Measurements from ENCODE around the gene BANP. TPM values are rescaled to one million over a fixed set of nuclear protein-coding genes. Genes with fewer than 3 reads are reported as not detected.
"Not testable (repeated sequence)": the region's sequence is repeated elsewhere in the genome, so short reads cannot be mapped to it uniquely, and the experiment has no call there.

The BANP gene
- total RNA-seq, 3 donors from 2014 or later: 21.9 to 45.4 (median 32.4) TPM

DNA sequence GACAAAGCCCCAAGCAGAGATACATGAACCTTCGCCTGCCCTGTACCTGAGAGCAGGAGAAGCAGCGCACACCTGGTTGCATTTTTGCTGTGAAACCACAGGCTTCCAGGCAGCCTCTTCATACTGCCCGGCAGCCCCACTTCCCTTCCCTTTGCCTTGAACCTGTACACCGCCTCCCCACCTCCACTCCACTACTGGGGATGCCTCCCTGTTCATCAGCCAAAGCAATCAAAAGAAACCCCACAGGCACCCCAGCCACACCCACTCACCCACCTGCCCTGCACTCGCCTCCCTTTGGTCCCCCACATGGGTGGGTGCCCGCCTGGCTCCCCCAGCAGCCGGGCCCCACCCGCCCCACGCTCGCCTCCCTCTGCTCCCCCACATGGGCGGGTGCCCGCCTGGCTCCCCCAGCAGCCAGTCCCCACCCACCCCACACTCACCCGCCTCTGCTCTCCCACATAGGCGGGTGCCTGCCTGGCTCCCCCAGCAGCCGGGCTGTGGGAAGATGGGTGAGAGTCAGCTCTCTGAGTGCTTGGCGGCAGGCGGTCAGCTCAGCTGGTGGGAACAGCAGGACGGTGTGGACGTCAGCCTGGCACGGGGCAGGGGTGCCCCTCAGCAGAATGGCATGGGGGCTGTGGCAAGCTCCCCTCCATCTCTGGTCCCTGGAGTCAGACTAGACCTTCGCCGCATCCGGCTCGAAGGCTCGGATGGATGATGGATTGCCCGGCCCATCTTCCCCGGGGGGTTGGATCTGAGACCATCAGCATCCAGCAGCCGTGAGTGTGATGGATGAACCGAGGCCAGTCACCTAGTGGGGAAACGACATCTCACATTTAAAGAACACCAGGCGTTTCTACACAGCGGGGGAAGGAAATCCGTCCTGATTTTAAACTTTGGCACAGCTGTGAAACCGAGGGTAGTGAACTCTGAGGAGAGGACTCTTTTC lies 135.6 kb downstream of the BANP start:
- Histone ChIP-seq H3K27ac (no peak overlapping the region), H3K36me3 (no peaks in the 10 kb centered on the region), H3K4me3 (peak overlapping the region in 1 of 3 donors; percentile 14), H3K27me3 (no peaks in the 10 kb centered on the region), H3K4me1 (peaks cover 0 to 4% of the 10 kb centered on the region in 2 donors), H3K9me3 (no peaks in the 10 kb centered on the region)
- no peak for DNase-seq (ENCODE audit: low spot score in 2 of 2)
- TF ChIP-seq POLR2AphosphoS5 (IDR thresholded peaks at IDR 0.05) (no peak), POLR2A (IDR thresholded peaks at IDR 0.05) (no peak)
- TF ChIP-seq, protein P1, sequence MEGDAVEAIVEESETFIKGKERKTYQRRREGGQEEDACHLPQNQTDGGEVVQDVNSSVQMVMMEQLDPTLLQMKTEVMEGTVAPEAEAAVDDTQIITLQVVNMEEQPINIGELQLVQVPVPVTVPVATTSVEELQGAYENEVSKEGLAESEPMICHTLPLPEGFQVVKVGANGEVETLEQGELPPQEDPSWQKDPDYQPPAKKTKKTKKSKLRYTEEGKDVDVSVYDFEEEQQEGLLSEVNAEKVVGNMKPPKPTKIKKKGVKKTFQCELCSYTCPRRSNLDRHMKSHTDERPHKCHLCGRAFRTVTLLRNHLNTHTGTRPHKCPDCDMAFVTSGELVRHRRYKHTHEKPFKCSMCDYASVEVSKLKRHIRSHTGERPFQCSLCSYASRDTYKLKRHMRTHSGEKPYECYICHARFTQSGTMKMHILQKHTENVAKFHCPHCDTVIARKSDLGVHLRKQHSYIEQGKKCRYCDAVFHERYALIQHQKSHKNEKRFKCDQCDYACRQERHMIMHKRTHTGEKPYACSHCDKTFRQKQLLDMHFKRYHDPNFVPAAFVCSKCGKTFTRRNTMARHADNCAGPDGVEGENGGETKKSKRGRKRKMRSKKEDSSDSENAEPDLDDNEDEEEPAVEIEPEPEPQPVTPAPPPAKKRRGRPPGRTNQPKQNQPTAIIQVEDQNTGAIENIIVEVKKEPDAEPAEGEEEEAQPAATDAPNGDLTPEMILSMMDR (IDR thresholded peaks at IDR 0.05): no peak
- intact Hi-C loops (cut with DNase I; ENCODE audit: low total_unique reads): no loop called here

DNA sequence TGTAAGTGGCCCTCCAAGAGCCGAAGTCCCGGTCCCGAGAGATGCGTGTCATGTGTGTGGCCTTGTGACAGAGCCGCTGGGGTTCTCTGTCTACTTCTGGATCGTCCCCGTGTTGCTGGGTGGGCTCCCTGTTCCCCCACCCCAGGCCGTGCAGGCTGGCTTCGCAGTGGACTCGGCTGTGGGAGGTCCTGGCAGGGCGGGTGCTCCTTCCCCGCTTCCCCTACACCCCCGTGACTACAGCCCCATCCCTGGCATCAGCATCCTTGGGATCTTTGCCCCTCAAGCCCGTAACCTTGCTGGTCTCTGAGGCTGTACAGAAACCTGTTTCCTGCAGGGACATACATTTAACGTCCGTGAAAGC lies 136.3 kb downstream of the BANP start:
- intact Hi-C loops (cut with DNase I; ENCODE audit: low total_unique reads): no loop called here
- H3K27ac ChIP-seq: peak overlapping the region in 1 of 2 donors; percentile 48
- peaks cover 0 to 4% of the 10 kb centered on the region in 2 donors for H3K4me1 ChIP-seq
- TF ChIP-seq POLR2AphosphoS5 (IDR thresholded peaks at IDR 0.05): no peak
- TF ChIP-seq, protein P1 (IDR thresholded peaks at IDR 0.05): no peak
- TF ChIP-seq POLR2A (IDR thresholded peaks at IDR 0.05): no peak
- no peaks in the 10 kb centered on the region for H3K9me3 ChIP-seq
- H3K4me3 ChIP-seq: peak overlapping the region in 1 of 3 donors; percentile 14
- no peaks in the 10 kb centered on the region for H3K36me3 ChIP-seq
- no peak for DNase-seq (ENCODE audit: low spot score in 2 of 2)
- H3K27me3 ChIP-seq: no peaks in the 10 kb centered on the region

- no peak for DNase-seq (ENCODE audit: low spot score in 2 of 2)
Observed at GRCh38 chr16:88088161-88088581, 136.9 kb downstream of the BANP start.

DNA sequence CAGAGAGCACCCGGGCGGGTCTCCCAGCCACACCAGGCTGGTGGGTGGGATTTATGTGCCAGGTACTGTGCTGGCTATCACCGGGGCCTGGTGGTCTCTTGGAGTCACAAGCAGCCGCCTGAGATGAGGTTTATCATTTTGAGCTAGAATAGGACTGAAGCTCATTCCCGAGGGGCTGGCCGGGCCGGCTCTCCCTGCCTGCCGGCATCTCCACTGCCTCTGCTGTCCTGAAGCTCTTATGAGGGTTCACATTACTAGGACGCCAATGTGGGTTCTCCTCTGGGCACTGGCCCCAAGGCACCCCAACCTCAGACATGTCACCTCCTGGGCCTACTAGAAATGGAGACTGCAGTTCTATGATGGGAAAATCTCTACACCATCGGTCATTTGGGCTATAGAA lies 137.4 kb downstream of the BANP start:
- H3K27me3 ChIP-seq; intact Hi-C loops (cut with DNase I; ENCODE audit: low total_unique reads); H3K36me3 ChIP-seq; DNase-seq (ENCODE audit: low spot score in 2 of 2); H3K9me3 ChIP-seq; H3K4me1 ChIP-seq: not testable (repeated sequence)
- Histone ChIP-seq H3K4me3 (peak overlapping the region in 1 of 3 donors; percentile 18), H3K27ac (peak overlapping the region in 1 of 2 donors; percentile 48)

More at GRCh38 chr16:88088161-88088581, 136.9 kb downstream of the BANP start:
- H3K4me3 ChIP-seq: peak overlapping the region in 1 of 3 donors; percentile 18
- intact Hi-C loops (cut with DNase I; ENCODE audit: low total_unique reads): no loop called here
- H3K36me3 ChIP-seq: no peaks in the 10 kb centered on the region
- peak overlapping the region in 1 of 2 donors; percentile 48 for H3K27ac ChIP-seq
- no peaks in the 10 kb centered on the region for H3K27me3 ChIP-seq
- H3K4me1 ChIP-seq: peaks cover 0 to 4% of the 10 kb centered on the region in 2 donors
- no peak for TF ChIP-seq POLR2A (IDR thresholded peaks at IDR 0.05)
- TF ChIP-seq, protein P1 (IDR thresholded peaks at IDR 0.05): no peak
- no peak for TF ChIP-seq POLR2AphosphoS5 (IDR thresholded peaks at IDR 0.05)
- H3K9me3 ChIP-seq: no peaks in the 10 kb centered on the region

- H3K36me3 ChIP-seq; H3K27me3 ChIP-seq; intact Hi-C loops (cut with DNase I; ENCODE audit: low total_unique reads); H3K4me3 ChIP-seq; H3K4me1 ChIP-seq; H3K27ac ChIP-seq; H3K9me3 ChIP-seq: not testable (repeated sequence)
- peak in 1 of 2 donors; percentile 27 for DNase-seq (ENCODE audit: low spot score in 2 of 2)
Observed at GRCh38 chr16:88089071-88089470, 137.8 kb downstream of the BANP start.

DNA sequence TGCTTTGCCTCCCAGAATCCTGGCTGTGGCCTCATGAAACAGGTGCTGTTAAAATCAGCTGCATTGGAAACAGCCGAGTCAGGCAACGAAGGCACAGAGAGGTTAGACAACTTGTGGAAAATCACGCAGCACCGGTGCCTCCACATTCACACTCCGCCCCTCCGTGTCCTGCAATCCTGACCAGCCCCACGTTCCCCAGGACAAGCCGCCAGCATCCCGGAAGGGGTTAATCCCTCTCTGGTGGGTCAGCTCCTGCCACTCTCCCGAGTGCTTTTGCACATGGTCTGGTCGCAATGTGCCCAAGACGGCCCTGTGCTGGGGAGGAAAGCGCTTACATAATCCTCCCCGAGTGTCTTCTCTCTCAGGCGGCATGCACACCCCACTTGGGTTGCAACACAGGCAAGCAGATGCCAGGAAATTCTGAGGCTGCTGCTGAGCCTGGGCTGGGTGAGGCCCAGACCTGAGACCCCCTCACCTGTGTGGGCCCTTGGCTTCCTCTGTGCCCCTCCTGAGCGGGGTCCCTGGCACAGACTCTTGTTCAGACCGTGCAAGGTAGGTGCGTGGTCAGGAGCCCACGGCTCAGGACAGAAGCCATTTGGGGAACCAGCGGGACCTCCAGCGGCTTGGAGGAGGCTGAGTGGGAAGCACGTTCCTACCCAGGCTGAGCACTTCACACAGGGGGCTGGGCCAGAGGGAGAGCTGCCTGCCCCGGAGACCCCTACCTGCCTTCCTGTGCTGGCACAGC lies 138.6 kb downstream of the BANP start:
- peak overlapping the region in 1 of 2 donors; percentile 70 for H3K27ac ChIP-seq
- H3K9me3 ChIP-seq; H3K36me3 ChIP-seq; H3K27me3 ChIP-seq; intact Hi-C loops (cut with DNase I; ENCODE audit: low total_unique reads); H3K4me3 ChIP-seq; H3K4me1 ChIP-seq: not testable (repeated sequence)
- peak in 1 of 2 donors; percentile 55 for DNase-seq (ENCODE audit: low spot score in 2 of 2)

DNA sequence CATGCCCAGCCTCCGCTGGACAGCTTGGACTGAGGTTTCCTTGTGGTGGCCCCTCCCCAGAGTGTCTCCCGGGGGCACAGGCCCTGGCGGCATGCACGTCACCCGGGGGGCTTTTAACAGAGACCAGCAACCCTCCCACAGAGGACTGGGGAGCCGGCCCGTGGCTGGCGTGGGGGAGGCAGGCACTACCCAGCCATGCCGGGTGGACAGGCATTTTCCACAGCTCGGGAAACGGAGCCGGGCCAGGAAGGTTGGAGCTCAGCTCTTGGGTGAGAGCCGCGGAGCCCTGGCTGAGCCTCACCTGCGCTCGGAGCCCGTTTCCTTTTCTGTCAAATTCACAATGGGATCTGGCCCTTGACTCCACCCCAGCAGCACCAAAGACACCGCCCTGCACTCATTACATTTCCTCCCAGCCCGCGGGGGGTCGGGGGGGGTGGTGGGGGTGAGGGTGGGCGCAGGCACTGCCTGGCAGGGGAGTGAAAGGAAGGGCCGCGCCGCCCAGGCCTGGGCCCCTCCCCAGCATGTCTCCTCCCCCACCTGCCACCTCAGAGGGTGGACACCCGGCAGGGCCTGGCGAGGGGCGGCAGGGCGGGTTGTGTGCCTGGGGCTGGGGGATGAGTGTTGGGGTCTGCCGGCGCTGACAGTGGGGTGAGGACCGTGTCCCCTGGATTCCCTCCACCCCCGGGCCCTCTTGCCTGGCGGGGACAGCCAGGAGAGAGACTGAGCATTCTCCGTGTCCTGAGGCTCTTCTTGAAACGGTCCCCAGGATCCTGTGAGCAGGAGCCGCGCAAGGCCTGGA lies 139.3 kb downstream of the BANP start:
- DNase-seq (ENCODE audit: low spot score in 2 of 2); H3K9me3 ChIP-seq; H3K36me3 ChIP-seq; H3K27me3 ChIP-seq; H3K4me3 ChIP-seq; intact Hi-C loops (cut with DNase I; ENCODE audit: low total_unique reads); H3K4me1 ChIP-seq: not testable (repeated sequence)
- peak overlapping the region in 1 of 2 donors; percentile 70 for H3K27ac ChIP-seq

DNA sequence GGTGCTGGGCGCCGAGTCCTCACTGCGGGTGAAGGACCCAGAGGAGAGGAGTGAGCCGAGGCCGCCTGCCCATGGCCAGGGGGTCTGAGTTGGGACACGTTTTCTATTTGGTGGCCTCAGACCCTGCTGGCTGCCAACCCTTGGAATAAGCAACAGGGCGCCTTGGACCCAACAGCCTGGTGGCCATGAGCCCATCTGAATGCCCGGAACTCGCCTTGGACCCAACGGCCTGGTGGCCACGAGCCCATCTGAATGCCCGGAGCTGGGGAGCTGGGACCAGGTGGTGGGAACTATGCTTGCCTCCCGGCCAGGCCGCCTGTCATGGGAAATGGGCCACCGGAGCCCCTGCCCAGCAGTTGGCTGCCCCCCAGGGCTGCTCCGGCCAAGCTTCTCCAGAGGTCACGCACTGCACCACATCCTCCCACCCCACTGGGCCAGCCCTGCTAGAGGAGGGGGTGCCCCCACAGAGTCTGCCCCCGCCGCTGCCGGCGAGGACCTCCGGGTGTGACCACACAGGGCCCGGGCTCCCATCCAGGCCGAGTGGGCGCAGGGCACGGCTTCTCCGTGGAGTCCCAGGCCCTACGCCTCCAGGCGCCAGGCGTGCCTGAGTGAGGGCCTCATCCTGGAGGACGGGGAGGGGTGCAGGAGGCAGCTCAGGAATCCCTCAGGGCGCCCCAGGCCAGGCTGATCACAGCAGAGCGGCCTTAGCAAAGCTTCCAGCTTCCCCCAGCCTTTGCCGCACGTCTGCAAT lies 140.2 kb downstream of the BANP start:
- DNase-seq (ENCODE audit: low spot score in 2 of 2); H3K4me1 ChIP-seq; H3K36me3 ChIP-seq; H3K27me3 ChIP-seq; intact Hi-C loops (cut with DNase I; ENCODE audit: low total_unique reads); H3K9me3 ChIP-seq: not testable (repeated sequence)
- peak overlapping the region in 1 of 2 donors; percentile 70 for H3K27ac ChIP-seq
- peak overlapping the region in 1 of 3 donors; percentile 33 for H3K4me3 ChIP-seq

Measured in breast epithelium (tissue), 4 donors.